LNCaP clone FGC (cell line): ENCODE measurements around the gene ANKHD1.

Source experiments
- DNase-seq: peaks from one replicate; pipeline ENCODE4 v3.0.0-alpha.2; 2011; ENCODE audit warnings: low read depth
- H3K4me3 ChIP-seq: 2 replicates; pipeline ENCODE4 v1.5.1; 2011; ENCODE audit warnings: mild to moderate bottlenecking, low read depth, low read length, control low read depth
- CTCF ChIP-seq: IDR thresholded peaks from 2 replicates; pipeline ENCODE4 v1.5.1; 2012; ENCODE audit warnings: mild to moderate bottlenecking; ENCODE audit not compliant: control insufficient read depth, insufficient read depth; ENCODE audit errors: extremely low read depth

Gene ANKHD1

GRCh38 chr5:140360681-140361479 is 40.8 kb upstream of the ANKHD1 start:
- no peak for DNase-seq
- TF ChIP-seq CTCF, result no peak

DNA sequence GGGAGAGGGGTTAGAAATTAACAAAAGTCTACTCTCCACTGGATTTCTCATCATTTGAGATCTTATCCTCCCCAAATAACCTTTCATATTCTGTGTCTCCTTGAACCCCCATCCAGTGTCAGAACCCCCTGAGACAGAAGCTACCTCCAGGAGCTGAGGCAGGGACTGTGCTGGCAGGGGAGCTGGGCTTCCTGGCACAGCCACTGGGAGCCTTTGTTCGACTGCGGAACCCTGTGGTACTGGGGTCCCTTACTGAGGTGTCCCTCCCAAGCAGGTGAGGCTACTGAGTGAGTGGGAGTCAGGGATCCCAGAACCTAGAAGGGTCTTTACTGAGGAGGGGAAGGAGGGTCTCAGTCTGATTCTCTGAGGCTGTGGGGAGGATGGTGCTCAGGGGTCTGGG is 39.7 kb upstream of the ANKHD1 start:
- TF ChIP-seq CTCF, result no peak
- no peak for DNase-seq
- no peak overlapping the region for H3K4me3 ChIP-seq

More at GRCh38 chr5:140360681-140361479, 40.8 kb upstream of the ANKHD1 start:
- H3K4me3 ChIP-seq, result no peak overlapping the region

DNA sequence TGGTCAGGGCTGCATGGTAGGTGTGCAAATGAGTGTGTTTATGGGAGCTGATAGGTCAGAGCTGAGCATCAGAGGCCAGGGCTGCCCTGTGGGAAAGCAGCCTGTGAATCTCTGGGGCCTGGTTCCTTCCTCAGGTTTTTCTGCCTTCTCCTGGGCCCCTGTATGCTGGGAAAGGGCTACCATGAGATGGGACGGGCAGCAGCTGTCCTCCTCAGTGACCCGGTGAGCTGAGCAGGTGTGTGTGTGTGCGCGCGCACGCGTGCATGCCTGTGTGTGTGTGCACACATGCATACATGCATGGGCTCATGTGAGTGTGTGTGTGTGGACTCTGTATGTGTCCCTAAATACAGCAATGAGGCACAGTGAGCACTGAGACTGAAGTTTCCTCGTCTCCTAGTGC is 39.3 kb upstream of the ANKHD1 start:
- TF ChIP-seq CTCF, result no peak
- no peak for DNase-seq
- no peak overlapping the region for H3K4me3 ChIP-seq

- DNase-seq, result no peak
- H3K4me3 ChIP-seq, result peak overlapping the region; percentile 58
- peak; percentile 98 for TF ChIP-seq CTCF
These were observed 38.6 kb upstream of the ANKHD1 start for GRCh38 chr5:140362875-140363630.

DNA sequence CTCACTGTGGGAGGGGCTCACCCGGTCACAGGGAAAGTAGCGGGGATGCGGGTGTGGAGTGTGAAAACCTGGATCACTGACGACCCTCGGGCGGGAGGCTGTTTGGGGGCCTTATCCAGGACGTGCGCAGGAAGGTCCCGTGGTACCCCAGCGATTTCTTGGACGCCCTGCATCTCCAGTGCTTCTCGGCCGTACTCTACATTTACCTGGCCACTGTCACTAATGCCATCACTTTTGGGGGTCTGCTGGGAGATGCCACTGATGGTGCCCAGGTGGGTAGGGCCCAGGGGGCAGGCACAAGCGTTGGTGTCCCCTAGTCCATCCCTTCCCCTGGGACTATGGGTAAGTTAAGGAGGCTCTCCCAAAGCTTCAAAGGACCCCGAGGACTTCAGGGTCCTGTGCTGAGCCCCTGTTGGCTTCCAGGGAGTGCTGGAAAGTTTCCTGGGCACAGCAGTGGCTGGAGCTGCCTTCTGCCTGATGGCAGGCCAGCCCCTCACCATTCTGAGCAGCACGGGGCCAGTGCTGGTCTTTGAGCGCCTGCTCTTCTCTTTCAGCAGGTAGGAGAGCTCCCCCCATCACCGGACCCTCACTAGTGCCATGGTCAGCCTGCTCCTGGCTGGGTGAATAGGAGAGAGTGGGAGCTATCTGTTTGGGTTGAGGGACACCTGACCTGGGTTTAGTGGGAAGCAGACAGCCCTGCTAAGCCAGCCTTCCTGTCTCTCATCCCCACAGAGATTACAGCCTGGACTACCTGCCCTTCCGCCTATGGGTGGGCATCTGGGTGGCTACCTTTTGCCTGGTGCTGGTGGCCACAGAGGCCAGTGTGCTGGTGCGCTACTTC is 37.8 kb upstream of the ANKHD1 start:
- no peak for TF ChIP-seq CTCF
- H3K4me3 ChIP-seq, result peak overlapping the region; percentile 58

DNA sequence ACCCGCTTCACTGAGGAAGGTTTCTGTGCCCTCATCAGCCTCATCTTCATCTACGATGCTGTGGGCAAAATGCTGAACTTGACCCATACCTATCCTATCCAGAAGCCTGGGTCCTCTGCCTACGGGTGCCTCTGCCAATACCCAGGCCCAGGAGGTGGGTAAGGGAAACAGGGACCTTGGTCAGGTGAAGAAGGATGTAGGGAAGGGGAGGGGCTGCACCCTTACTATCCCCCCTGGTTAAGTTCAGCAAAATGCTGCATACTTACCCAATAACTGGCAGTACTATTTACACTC is 37.2 kb upstream of the ANKHD1 start:
- no peak overlapping the region for H3K4me3 ChIP-seq
- no peak for DNase-seq
- TF ChIP-seq CTCF, result no peak

More for the DNA sequence above, 37.8 kb upstream of the ANKHD1 start:
- no peak for DNase-seq
